Measurements from ENCODE around the gene SEH1L.

- TF ChIP-seq ZNF133 (tag by site-specific recombination; IDR thresholded peaks at IDR 0.05) (no peak), TRIM28 (IDR thresholded peaks at IDR 0.05; ENCODE audit: borderline replicate concordance, low read length) (no peak), SETDB1 (IDR thresholded peaks at IDR 0.05; ENCODE audit: insufficient read length, low read length) (no peak), ZEB2 (tag by site-specific recombination; IDR thresholded peaks at IDR 0.05) (no peak), REST (tag by site-specific recombination; IDR thresholded peaks at IDR 0.05) (no peak), ZNF561 (tag by site-specific recombination; IDR thresholded peaks at IDR 0.05; ENCODE audit: borderline replicate concordance) (no peak), CTCF (tag by site-specific recombination; IDR thresholded peaks at IDR 0.05) (no peak), ZNF776 (tag by site-specific recombination; IDR thresholded peaks at IDR 0.05; ENCODE audit: borderline replicate concordance) (no peak), GLI2 (tag by site-specific recombination; IDR thresholded peaks at IDR 0.05; ENCODE audit: borderline replicate concordance, low read depth) (no peak), ZBTB1 (tag by site-specific recombination; IDR thresholded peaks at IDR 0.05) (no peak)
These were observed 57.5 kb downstream of the SEH1L start for GRCh38 chr18:13005289-13005688.

Measured in HEK293 (cell line).